MCF 10A (cell line): Measurements from ENCODE around the gene HID1. TPM values are rescaled to one million over a fixed set of nuclear protein-coding genes. Genes with fewer than 3 reads are reported as not detected.
A peak's percentile ranks its signal among the peaks of the same experiment; 100 is the strongest.

Experiments
- BruUV-seq: library from RNA; stranded (reverse); fragments of 400-500 nt; replicated peaks from 2 replicates; lab custom pipeline; 2021; lab: Mats Ljungman, UMichigan
- CTCF ChIA-PET: fragments of 300-600 bp; sonication (Branson Sonifier 250); formaldehyde crosslinking; extraction: SDS; loops from one replicate; lab custom pipeline; 2021; ENCODE audit warnings: antibody characterized with exemption, inconsistent platforms; lab: Yijun Ruan, JAX
- POLR2A ChIA-PET: fragments of 300-600, 350-650 bp; sonication (Branson Sonifier 250); formaldehyde crosslinking; extraction: SDS; loops from one replicate; lab custom pipeline; 2020; ENCODE audit warnings: antibody characterized with exemption, inconsistent platforms; lab: Yijun Ruan, JAX
- DNase-seq: peaks from one replicate; pipeline ENCODE4 v3.0.0-alpha.2; 2018; ENCODE audit not compliant: unreplicated experiment
- H3K27ac Mint-ChIP-seq: one replicate; pipeline ENCODE4 v1.8.0; 2022; ENCODE audit warnings: mild to moderate bottlenecking, low read depth, mixed read lengths; ENCODE audit not compliant: unreplicated experiment
- H3K27me3 Mint-ChIP-seq: one replicate; pipeline ENCODE4 v1.8.0; 2022; ENCODE audit warnings: mixed read lengths; ENCODE audit not compliant: insufficient read depth, unreplicated experiment
- H3K36me3 Mint-ChIP-seq: one replicate; pipeline ENCODE4 v1.8.0; 2022; ENCODE audit warnings: mild to moderate bottlenecking, moderate library complexity, mixed read lengths; ENCODE audit not compliant: insufficient read depth, unreplicated experiment
- H3K4me1 Mint-ChIP-seq: one replicate; pipeline ENCODE4 v1.8.0; 2022; ENCODE audit warnings: mixed read lengths; ENCODE audit not compliant: insufficient read depth, unreplicated experiment
- H3K4me3 Mint-ChIP-seq: one replicate; pipeline ENCODE4 v1.8.0; 2022; ENCODE audit warnings: mild to moderate bottlenecking, moderate library complexity, mixed read lengths; ENCODE audit not compliant: unreplicated experiment
- H3K9me3 Mint-ChIP-seq: one replicate; pipeline ENCODE4 v1.8.0; 2022; ENCODE audit warnings: mixed read lengths; ENCODE audit not compliant: unreplicated experiment
- CTCF ChIP-seq: fragments of 200-600 bp; IDR thresholded peaks from one replicate; pipeline ENCODE4 v1.8.0; 2022; ENCODE audit warnings: antibody characterized with exemption, mild to moderate bottlenecking; ENCODE audit not compliant: unreplicated experiment
- intact Hi-C: fragments of 100-400 bp; cut with micrococcal nuclease; formaldehyde crosslinking; loops from 2 replicates; pipeline ENCODE4 v1.14.1; 2022
- total RNA-seq: library from RNA; stranded (reverse); gene quantifications from 2 replicates; pipeline ENCODE4 v1.2.3, GENCODE V29; 2022

Gene HID1
- total RNA-seq, 1 experiment from 2014 or later, result 3.2 TPM

GRCh38 chr17:74994440-74994839 lies 21.9 kb upstream of the HID1 start:
- peaks cover 25% of the 10 kb centered on the region for H3K4me1 Mint-ChIP-seq
- H3K27ac Mint-ChIP-seq, result no peak overlapping the region
- no TSS peak for BruUV-seq
- no peak for TF ChIP-seq CTCF
- ChIA-PET CTCF (interaction anchor here (0.6 to 1.7 kb wide), 7 partner anchors 17 to 512 kb away, joined by 3 to 9 read pairs (median 3); partner anchors contain the start of genes MRPL58 and OTOP2), POLR2A (interaction anchor here (0.8 to 10.4 kb wide), 10 partner anchors 15 to 123 kb away, joined by 3 to 228 read pairs (median 12); partner anchors contain the start of genes ATP5PD, FDXR, KCTD2 and MRPL58)
- peaks cover 6% of the 10 kb centered on the region for H3K36me3 Mint-ChIP-seq
- DNase-seq, result peak; percentile 43
- H3K27me3 Mint-ChIP-seq, result no peaks in the 10 kb centered on the region
- H3K4me3 Mint-ChIP-seq, result no peak overlapping the region
- no peaks in the 10 kb centered on the region for H3K9me3 Mint-ChIP-seq
- intact Hi-C loops, result no loop called here

GRCh38 chr17:74992223-74992622 lies 19.7 kb upstream of the HID1 start:
- Mint-ChIP-seq H3K4me3 (peak overlapping the region; percentile 56), H3K27ac (peak overlapping the region; percentile 16), H3K27me3 (no peaks in the 10 kb centered on the region), H3K9me3 (no peaks in the 10 kb centered on the region), H3K4me1 (peaks cover 27% of the 10 kb centered on the region), H3K36me3 (peaks cover 6% of the 10 kb centered on the region)
- no peak for TF ChIP-seq CTCF
- POLR2A ChIA-PET, result interaction anchor here (0.6 to 10.4 kb wide), 17 partner anchors 9 to 1565 kb away, joined by 3 to 228 read pairs (median 6); partner anchors contain the start of genes ATP5PD, FDXR, KCTD2 and MRPL58
- BruUV-seq, result no TSS peak
- intact Hi-C loops, result no loop called here
- peak; percentile 11 for DNase-seq
- CTCF ChIA-PET, result interaction anchor here (1.0 to 4.2 kb wide), 4 partner anchors 21 to 138 kb away, joined by 3 to 20 read pairs (median 3); partner anchors contain the start of gene USH1G

- Mint-ChIP-seq H3K27me3 (no peaks in the 10 kb centered on the region), H3K36me3 (peaks cover 6% of the 10 kb centered on the region), H3K9me3 (no peaks in the 10 kb centered on the region), H3K4me3 (no peak overlapping the region), H3K4me1 (peaks cover 30% of the 10 kb centered on the region), H3K27ac (no peak overlapping the region)
- intact Hi-C loops, result no loop called here
- POLR2A ChIA-PET, result interaction anchor here (0.9 to 10.4 kb wide), 7 partner anchors 19 to 164 kb away, joined by 3 to 228 read pairs (median 4); partner anchors contain the start of genes ARMC7, FDXR and MRPL58
- CTCF ChIA-PET, result interaction anchor here (0.6 to 4.2 kb wide), 7 partner anchors 22 to 249 kb away, joined by 3 to 29 read pairs (median 4); partner anchors contain the start of genes MRPL58 and OTOP2
- no peak for TF ChIP-seq CTCF
- no peak for DNase-seq
- BruUV-seq, result no TSS peak
Measured at GRCh38 chr17:74990581-74991105, 18.1 kb upstream of the HID1 start.
